Activated CD4-positive, alpha-beta memory T cell treated with anti-CD3 and anti-CD28 coated beads for 36 hours (primary cell): ENCODE measurements around the gene OCA2. TPM values are rescaled to one million over a fixed set of nuclear protein-coding genes. Genes with fewer than 3 reads are reported as not detected.
"Not testable (repeated sequence)": the region's sequence is repeated elsewhere in the genome, so short reads cannot be mapped to it uniquely, and the experiment has no call there.

ENCODE experiments used
- CTCF ChIA-PET: fragments of 350-600 bp; sonication (Branson Sonifier 250); formaldehyde crosslinking; loops from one replicate; lab custom pipeline; 2021; ENCODE audit warnings: antibody characterized with exemption, inconsistent platforms; lab: Charles Lee
- POLR2A ChIA-PET: fragments of 350-600 bp; sonication (Branson Sonifier 250); formaldehyde crosslinking; loops from one replicate; lab custom pipeline; 2021; ENCODE audit warnings: antibody characterized with exemption; lab: Charles Lee
- DNase-seq: peaks from one replicate; pipeline ENCODE4 v3.0.0-alpha.2; 2020
- H3K27ac Mint-ChIP-seq: one replicate; pipeline ENCODE4 v1.8.0; 2021; ENCODE audit warnings: mixed read lengths
- H3K27me3 Mint-ChIP-seq: one replicate; pipeline ENCODE4 v1.8.0; 2021; ENCODE audit warnings: mixed read lengths
- H3K36me3 Mint-ChIP-seq: one replicate; pipeline ENCODE4 v1.8.0; 2021; ENCODE audit warnings: mixed read lengths
- H3K4me1 Mint-ChIP-seq: one replicate; pipeline ENCODE4 v1.8.0; 2021; ENCODE audit warnings: low read depth, mixed read lengths
- H3K4me3 Mint-ChIP-seq: one replicate; pipeline ENCODE4 v1.8.0; 2021; ENCODE audit warnings: mild to moderate bottlenecking, mixed read lengths
- H3K9me3 Mint-ChIP-seq: one replicate; pipeline ENCODE4 v1.8.0; 2021; ENCODE audit warnings: mixed read lengths
- intact Hi-C: fragments of 100-400 bp; cut with micrococcal nuclease; formaldehyde crosslinking; loops from one replicate; pipeline ENCODE4 v1.15.1; 2023
- total RNA-seq, 2 experiments: library from RNA; stranded (reverse); gene quantifications; one replicate each; pipeline ENCODE4 v1.2.3, GENCODE V29; 2021

OCA2 gene
- total RNA-seq, 2 experiments from 2014 or later, result not detected

- H3K27me3 Mint-ChIP-seq, result peaks cover 1% of the 10 kb centered on the region
- no peaks in the 10 kb centered on the region for H3K36me3 Mint-ChIP-seq
- no peak for DNase-seq
- no peaks in the 10 kb centered on the region for H3K9me3 Mint-ChIP-seq
- no peak overlapping the region for H3K4me3 Mint-ChIP-seq
- no peaks in the 10 kb centered on the region for H3K4me1 Mint-ChIP-seq
- H3K27ac Mint-ChIP-seq, result no peak overlapping the region
- POLR2A ChIA-PET, result no interaction called here
- CTCF ChIA-PET, result no interaction called here
- intact Hi-C loops, result no loop called here
These were observed 322.6 kb downstream of the OCA2 start for GRCh38 chr15:27776501-27776900.

GRCh38 chr15:27774638-27775037 lies 324.5 kb downstream of the OCA2 start:
- Mint-ChIP-seq H3K4me3 (no peak overlapping the region), H3K27me3 (no peaks in the 10 kb centered on the region), H3K27ac (no peak overlapping the region), H3K4me1 (no peaks in the 10 kb centered on the region), H3K36me3 (no peaks in the 10 kb centered on the region), H3K9me3 (no peaks in the 10 kb centered on the region)
- intact Hi-C loops, result no loop called here
- no peak for DNase-seq
- ChIA-PET POLR2A (no interaction called here), CTCF (no interaction called here)

GRCh38 chr15:27774191-27774590 lies 324.9 kb downstream of the OCA2 start:
- POLR2A ChIA-PET, result no interaction called here
- no peaks in the 10 kb centered on the region for H3K9me3 Mint-ChIP-seq
- CTCF ChIA-PET, result no interaction called here
- no peaks in the 10 kb centered on the region for H3K4me1 Mint-ChIP-seq
- no peak overlapping the region for H3K27ac Mint-ChIP-seq
- intact Hi-C loops, result no loop called here
- no peaks in the 10 kb centered on the region for H3K27me3 Mint-ChIP-seq
- DNase-seq, result no peak
- H3K36me3 Mint-ChIP-seq, result no peaks in the 10 kb centered on the region
- no peak overlapping the region for H3K4me3 Mint-ChIP-seq

GRCh38 chr15:27771892-27772291 lies 327.2 kb downstream of the OCA2 start:
- no peak for DNase-seq
- H3K9me3 Mint-ChIP-seq, result peaks cover 10% of the 10 kb centered on the region
- no peak overlapping the region for H3K4me3 Mint-ChIP-seq
- ChIA-PET POLR2A (no interaction called here), CTCF (no interaction called here)
- no peaks in the 10 kb centered on the region for H3K4me1 Mint-ChIP-seq
- no peak overlapping the region for H3K27ac Mint-ChIP-seq
- no peaks in the 10 kb centered on the region for H3K27me3 Mint-ChIP-seq
- intact Hi-C loops, result no loop called here
- H3K36me3 Mint-ChIP-seq, result no peaks in the 10 kb centered on the region

- intact Hi-C loops, result no loop called here
- H3K36me3 Mint-ChIP-seq, result no peaks in the 10 kb centered on the region
- no peak overlapping the region for H3K4me3 Mint-ChIP-seq
- H3K4me1 Mint-ChIP-seq, result no peaks in the 10 kb centered on the region
- POLR2A ChIA-PET, result no interaction called here
- CTCF ChIA-PET, result no interaction called here
- no peaks in the 10 kb centered on the region for H3K27me3 Mint-ChIP-seq
- peaks cover 12% of the 10 kb centered on the region for H3K9me3 Mint-ChIP-seq
- DNase-seq, result no peak
- H3K27ac Mint-ChIP-seq, result no peak overlapping the region
These were observed 328.2 kb downstream of the OCA2 start for GRCh38 chr15:27770769-27771554.

GRCh38 chr15:27770086-27770607 lies 329.0 kb downstream of the OCA2 start:
- no peak overlapping the region for H3K4me3 Mint-ChIP-seq
- no peak for DNase-seq
- no peaks in the 10 kb centered on the region for H3K27me3 Mint-ChIP-seq
- intact Hi-C loops, result no loop called here
- H3K27ac Mint-ChIP-seq, result no peak overlapping the region
- POLR2A ChIA-PET, result no interaction called here
- no peaks in the 10 kb centered on the region for H3K4me1 Mint-ChIP-seq
- peaks cover 12% of the 10 kb centered on the region for H3K9me3 Mint-ChIP-seq
- H3K36me3 Mint-ChIP-seq, result no peaks in the 10 kb centered on the region
- CTCF ChIA-PET, result no interaction called here

GRCh38 chr15:27769652-27770051 lies 329.5 kb downstream of the OCA2 start:
- H3K27ac Mint-ChIP-seq, result no peak overlapping the region
- DNase-seq, result no peak
- ChIA-PET POLR2A (no interaction called here), CTCF (no interaction called here)
- H3K36me3 Mint-ChIP-seq, result no peaks in the 10 kb centered on the region
- H3K27me3 Mint-ChIP-seq, result no peaks in the 10 kb centered on the region
- no peak overlapping the region for H3K4me3 Mint-ChIP-seq
- H3K9me3 Mint-ChIP-seq, result peaks cover 12% of the 10 kb centered on the region
- no peaks in the 10 kb centered on the region for H3K4me1 Mint-ChIP-seq
- intact Hi-C loops, result no loop called here

- ChIA-PET POLR2A (no interaction called here), CTCF (no interaction called here)
- no peak for DNase-seq
- Mint-ChIP-seq H3K4me3 (no peak overlapping the region), H3K4me1 (no peaks in the 10 kb centered on the region), H3K9me3 (peaks cover 12% of the 10 kb centered on the region), H3K27ac (no peak overlapping the region), H3K36me3 (no peaks in the 10 kb centered on the region), H3K27me3 (no peaks in the 10 kb centered on the region)
- intact Hi-C loops, result no loop called here
These were observed 330.2 kb downstream of the OCA2 start for GRCh38 chr15:27768732-27769475.

GRCh38 chr15:27767918-27768640 lies 331.0 kb downstream of the OCA2 start:
- Mint-ChIP-seq H3K4me1 (no peaks in the 10 kb centered on the region), H3K27me3 (no peaks in the 10 kb centered on the region), H3K36me3 (no peaks in the 10 kb centered on the region), H3K4me3 (no peak overlapping the region), H3K9me3 (peaks cover 12% of the 10 kb centered on the region), H3K27ac (no peak overlapping the region)
- CTCF ChIA-PET, result no interaction called here
- intact Hi-C loops, result no loop called here
- POLR2A ChIA-PET, result no interaction called here
- no peak for DNase-seq

- peaks cover 12% of the 10 kb centered on the region for H3K9me3 Mint-ChIP-seq
- DNase-seq, H3K4me3 Mint-ChIP-seq, H3K27ac Mint-ChIP-seq, POLR2A ChIA-PET, H3K4me1 Mint-ChIP-seq, H3K27me3 Mint-ChIP-seq, H3K36me3 Mint-ChIP-seq, intact Hi-C loops, CTCF ChIA-PET: not testable (repeated sequence)
These were observed 331.7 kb downstream of the OCA2 start for GRCh38 chr15:27767430-27767829.

GRCh38 chr15:27764339-27764738 lies 334.8 kb downstream of the OCA2 start:
- Mint-ChIP-seq H3K4me3 (no peak overlapping the region), H3K4me1 (no peaks in the 10 kb centered on the region), H3K27ac (no peak overlapping the region), H3K36me3 (no peaks in the 10 kb centered on the region), H3K9me3 (peaks cover 12% of the 10 kb centered on the region), H3K27me3 (no peaks in the 10 kb centered on the region)
- DNase-seq, result no peak
- POLR2A ChIA-PET, result no interaction called here
- CTCF ChIA-PET, result no interaction called here
- intact Hi-C loops, result no loop called here

- Mint-ChIP-seq H3K9me3 (peaks cover 10% of the 10 kb centered on the region), H3K27ac (no peak overlapping the region), H3K36me3 (no peaks in the 10 kb centered on the region), H3K4me3 (no peak overlapping the region), H3K4me1 (no peaks in the 10 kb centered on the region), H3K27me3 (no peaks in the 10 kb centered on the region)
- intact Hi-C loops, result no loop called here
- no peak for DNase-seq
- POLR2A ChIA-PET, result no interaction called here
- CTCF ChIA-PET, result no interaction called here
These were observed 335.6 kb downstream of the OCA2 start for GRCh38 chr15:27763514-27763913.
